ENCODE measurements around the gene OBSCN.

- no peak for TF ChIP-seq CTCF (conservative IDR thresholded peaks at IDR 0.05; ENCODE audit: low read length)
- TF ChIP-seq EZH2phosphoT487 (IDR thresholded peaks at IDR 0.05; ENCODE audit: borderline replicate concordance) = no peak
Observed at GRCh38 chr1:228309326-228310067, 101.7 kb downstream of the OBSCN start.
